HG03039 (cell line): ENCODE results near the gene DLGAP1.

ENCODE experiments used
- ATAC-seq: cut with Tn5 transposase; IDR thresholded peaks from one replicate; pipeline ENCODE4 v1.9.1; 2021; ENCODE audit warnings: mild to moderate bottlenecking, moderate library complexity; ENCODE audit not compliant: unreplicated experiment

DLGAP1 gene

DNA sequence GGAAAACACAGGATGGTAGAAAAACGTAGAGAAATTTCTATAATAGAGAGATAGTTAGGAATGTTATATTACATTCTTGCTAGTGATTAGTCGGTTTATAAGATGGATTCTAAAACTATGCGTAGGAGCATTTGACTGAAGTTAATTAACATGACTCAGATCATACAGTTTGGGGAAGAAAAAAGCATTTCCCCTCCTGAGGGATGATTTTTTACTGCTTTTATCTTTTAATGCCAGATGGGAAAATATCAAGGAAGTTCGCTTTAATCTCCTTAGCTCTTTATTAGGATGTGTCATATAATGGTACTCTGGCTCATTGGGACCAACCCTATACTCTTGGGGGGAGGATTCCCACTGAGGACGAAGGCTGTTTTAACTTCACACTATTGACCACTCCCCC, 503.1 kb downstream of the DLGAP1 start:
- ATAC-seq: no peak

DNA sequence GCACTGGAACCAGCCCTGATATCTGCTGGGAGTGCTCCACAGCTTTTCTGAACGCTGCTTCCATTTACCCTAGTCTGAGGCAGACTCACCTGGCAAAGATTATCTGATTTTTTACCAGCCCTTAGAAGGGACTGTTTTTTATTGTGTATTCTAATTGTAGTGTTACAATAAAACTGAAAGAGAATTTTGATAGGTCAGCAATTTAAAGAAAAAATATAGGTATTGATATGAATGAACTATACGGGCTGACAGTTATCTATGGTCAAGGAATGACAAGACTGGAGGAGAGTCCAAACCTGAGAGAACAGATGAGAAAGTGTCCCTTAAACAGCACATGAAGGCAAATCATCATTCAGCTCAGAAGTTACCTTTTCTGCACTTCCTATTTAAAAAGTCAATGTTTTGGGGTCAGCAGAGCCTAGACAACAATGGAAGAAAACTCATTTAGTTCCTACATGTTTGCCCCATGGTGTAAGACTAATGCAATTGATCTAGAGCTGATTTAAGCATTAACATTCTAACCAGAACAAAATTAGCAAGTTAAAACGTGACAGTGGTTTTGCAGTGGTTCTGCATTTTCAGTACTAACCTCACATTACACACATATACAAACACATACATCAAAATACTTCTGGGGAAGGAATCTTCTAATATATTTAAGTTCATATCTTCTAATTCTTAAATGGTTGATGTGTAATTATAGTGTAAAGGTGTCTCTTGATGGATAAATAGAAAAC, 504.3 kb downstream of the DLGAP1 start:
- no peak for ATAC-seq

DNA sequence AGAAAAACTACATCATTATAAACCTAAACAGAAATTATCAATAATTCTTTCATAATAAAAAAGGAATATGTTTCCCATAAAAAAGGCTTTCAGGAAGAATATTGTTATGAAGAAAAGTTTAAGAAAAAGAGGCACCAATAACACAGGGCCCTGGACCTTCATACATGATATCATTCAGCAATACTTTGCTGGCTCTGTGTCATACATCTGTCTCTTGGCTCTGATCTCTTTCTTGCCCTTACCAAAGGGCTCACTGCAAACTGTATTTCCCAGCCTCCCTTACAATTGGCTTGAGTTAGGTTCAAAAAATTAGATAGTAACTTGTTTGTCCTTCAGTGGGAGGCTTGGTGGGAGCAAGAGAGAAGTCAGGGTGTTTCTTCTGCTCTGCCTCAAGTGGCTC, 506.1 kb downstream of the DLGAP1 start:
- ATAC-seq: no peak

DNA sequence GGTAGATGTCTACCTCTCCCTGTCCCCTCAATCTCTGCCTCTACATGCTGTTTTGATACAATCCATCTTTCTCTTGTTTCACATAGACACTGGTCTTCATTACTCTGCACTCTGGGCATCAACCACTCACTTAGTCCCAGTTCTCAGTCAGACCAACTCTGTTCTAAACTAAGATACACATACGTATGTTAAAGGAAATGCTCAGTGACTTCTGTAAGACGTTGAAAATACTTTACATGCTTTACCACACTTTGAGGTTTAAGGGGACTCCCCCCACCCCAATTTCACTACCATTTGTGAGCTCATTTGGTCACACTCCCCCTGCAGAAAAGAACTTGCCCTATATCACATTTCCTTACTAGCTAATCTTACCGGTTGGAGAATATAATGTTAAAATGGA, 507.7 kb downstream of the DLGAP1 start:
- ATAC-seq: no peak

DNA sequence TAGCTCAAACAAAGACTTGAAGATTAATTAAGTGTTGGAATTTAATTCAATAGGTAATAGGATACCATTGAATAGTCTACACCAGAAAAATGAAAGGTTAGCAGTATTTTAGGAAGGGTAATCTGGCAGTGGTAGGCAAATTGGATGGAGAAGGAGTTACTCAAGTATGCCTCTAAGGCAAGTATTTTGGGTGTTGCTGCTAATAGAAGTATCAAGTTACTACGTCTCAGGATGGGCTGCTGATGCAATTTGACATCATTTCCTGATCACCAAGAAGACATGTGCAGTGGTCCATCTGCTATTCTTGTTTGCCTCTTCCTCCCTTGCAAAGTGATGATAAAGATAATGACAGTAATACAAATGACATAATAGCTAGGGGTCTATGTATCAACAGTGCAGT, 519.8 kb downstream of the DLGAP1 start:
- ATAC-seq: no peak

DNA sequence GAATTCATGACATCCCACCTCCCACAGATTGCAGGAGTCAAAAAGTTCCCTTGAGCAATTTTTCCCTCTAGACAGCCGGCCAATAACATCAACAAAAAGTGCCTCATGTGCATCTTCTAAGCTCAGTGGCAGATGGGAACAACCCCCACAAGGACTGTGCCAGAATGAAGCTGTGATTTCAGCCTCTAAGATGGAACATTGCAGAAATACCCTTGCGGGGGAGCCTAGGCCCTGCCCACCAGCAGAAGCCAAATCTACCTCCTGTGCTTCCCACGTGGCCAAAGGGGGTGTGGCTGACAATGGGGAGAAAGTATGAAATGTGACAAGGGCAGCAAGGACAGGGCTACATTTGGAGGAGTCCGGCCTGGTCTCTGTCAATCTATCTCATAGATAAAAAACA, 522.8 kb downstream of the DLGAP1 start:
- no peak for ATAC-seq

DNA sequence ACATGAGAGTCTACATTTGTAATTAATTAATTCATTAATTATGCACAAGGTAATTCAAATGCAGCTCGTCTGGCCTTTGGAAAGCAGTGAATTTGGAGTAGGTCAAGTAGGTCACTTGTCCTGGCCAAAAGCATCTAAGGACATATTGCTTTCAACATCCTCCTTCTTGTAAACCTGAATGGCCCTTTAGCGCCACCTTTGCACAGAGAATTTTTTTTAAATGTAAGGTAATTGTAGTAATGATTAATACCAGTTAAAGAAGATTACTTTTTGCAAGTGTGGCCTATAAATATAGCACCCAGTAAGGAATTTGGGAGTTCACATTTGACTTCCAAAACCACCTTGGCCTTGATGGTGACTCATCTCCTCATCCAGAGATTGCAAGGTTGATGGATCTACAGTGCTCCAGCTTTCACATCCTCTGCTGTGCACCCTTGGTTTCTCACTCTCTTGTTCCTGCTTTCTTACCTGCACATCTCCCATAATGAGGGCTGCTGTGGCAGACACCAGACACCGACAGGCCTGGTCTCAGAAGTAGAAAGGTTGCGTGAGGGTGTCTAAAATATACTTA, 523.5 kb downstream of the DLGAP1 start:
- no peak for ATAC-seq

DNA sequence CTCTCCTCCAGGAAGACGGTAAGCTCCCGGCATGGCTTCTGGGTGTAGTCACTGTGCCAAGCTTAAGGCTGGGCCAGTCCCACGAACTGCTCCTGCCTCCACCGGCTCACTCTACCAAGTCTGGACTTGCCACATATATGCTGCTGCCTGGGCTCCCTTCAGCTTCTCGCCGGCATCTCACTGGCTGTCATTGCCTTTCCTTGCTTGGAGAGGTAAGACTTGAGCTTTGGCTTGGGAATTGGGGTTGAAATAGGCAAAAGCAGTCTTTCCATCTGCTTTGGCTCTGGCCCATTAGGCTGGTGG, 524.1 kb downstream of the DLGAP1 start:
- no peak for ATAC-seq

DNA sequence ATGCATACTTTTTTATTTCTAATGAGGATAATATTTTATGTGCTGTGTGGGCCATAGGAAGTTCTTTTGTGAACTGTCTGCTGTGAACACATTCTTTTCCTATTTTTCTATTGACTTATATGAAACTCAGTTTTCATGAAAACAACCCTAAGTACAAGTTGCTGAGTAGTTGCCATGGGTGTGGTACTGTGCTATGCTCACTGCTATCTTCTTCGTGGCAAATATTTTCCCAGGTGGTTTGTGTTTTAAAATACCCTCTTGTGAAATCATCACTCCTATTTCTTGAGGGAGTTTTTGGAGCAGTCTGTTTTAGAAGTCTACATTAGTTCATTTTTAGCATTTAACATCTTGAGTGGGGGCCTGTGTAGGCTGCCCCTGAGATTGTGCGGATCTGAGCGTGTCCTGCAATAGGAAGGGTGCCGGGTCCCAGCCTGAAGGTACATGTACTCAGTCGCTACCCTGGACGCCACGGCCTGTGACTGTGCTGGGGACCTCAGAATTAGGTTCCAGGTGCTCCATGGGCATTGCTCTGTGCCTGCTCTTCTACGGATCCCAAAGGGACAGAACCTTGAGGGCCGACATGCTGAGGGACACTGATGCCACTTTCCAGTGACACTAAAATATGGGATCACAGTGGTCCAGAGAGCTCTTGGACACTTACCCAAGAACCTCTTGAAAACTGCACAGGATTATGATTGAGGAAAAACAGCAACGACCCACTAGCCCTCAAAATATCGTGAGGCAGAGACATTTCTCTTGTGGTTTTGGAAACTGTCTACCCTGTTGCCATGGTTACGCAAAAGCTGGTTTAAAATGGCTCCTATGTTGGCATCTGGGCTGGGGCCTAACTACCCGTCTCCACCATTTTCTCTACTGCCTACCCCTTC, 524.7 kb downstream of the DLGAP1 start:
- ATAC-seq: no peak

DNA sequence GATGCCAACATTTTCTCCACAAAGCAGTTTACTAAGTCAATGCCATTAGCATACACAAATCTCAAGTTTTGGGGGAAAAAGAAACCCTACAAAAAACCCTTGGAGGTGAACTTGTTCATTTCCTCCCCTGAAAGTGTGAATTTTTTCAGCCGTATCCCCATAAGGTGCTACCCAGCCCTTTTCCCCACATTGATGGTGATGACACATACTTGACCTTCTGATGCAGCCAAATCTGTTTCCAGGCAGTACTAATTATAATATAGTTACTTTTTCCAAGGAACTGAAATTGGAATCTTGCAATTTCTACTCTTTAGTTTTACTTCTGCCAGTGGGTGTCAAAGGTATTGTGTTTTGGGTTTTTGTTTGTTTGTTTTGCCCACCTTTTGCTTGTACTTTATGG, 530.7 kb downstream of the DLGAP1 start:
- no peak for ATAC-seq

DNA sequence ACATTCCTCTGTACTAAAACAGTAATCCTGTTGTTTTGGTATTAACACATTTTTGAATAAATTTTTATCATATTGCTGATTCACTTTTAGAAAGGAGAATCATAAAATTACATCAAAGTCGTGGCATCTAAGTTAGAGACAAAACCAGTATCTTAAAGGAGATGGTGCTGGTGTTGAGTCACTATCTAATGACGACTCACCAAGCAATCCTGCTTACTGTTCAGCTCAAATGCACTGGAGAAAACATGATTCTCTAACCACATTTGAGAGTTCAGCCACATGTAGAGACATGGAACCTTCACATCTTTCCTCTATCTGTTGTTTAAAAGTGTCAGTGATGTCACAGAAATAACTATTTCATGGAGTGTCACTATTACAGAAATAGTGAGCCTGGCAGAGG, 531.4 kb downstream of the DLGAP1 start:
- ATAC-seq: no peak

DNA sequence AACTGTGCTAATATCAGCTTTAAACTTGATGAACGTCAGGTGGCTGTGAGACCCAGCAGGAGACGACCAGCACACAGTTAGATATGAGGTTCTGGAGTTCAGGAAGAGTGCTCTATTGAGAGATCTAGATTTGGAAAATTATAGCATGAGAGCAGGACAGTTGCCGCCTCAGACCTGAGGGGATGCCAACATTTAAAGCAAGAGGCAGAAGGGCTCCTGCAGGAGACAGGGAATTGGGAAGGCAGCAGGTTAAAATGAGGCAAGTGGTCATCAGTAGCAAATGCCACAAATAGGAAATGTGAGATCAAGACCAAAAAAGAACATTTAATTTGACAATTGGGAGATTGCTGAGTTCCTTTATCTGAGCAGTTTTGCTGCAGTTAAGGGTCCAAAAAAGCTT, 533.3 kb downstream of the DLGAP1 start:
- ATAC-seq: no peak

DNA sequence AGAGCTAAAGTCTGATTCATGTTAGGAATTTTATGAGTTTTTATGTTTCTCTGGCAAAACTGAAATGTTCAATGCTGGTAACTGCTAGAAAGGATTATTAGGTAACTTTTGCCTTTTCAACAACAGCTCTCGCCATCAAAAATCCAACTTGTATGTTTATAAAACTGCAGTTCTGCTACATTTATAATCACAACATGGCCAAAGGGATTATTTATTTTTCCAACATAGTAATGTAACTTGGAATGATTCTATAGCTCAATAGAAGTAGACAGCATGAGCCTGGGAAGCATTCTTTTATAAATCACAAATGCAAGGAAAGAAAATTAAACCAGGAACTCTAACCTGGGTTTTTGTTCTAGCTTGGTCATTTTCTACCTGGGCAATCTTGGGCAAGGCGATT, 534.3 kb downstream of the DLGAP1 start:
- no peak for ATAC-seq

DNA sequence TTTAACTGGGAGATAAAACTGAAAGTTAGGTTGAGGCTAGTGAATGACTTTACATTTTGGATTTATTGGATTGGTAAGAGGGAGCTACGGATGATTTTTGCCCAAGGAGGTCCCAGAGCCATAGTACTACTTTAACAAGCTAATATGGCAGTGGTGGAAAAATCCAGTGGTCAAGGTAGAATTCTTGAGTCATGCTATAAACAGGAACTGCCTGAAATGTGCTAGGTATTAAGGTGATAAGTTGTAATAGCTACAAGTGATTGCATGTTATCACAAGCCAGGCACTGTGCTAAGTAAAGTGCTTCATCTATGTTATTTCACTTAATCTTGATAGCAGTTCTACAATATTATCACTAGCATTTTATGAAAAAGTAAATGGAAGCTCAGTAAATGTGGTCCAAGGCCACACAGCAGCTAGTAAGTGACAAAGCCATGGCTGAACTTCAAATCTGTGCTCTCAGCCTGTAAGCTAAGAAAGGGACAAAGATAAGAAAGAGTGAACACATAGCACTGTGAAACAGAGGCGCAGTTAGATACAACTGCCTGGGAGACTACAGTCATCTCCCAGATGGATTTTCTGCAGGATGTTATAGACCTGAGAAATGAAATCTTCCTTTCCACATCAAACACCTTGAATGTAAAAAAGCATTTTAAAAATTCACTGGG, 535.6 kb downstream of the DLGAP1 start:
- no peak for ATAC-seq

DNA sequence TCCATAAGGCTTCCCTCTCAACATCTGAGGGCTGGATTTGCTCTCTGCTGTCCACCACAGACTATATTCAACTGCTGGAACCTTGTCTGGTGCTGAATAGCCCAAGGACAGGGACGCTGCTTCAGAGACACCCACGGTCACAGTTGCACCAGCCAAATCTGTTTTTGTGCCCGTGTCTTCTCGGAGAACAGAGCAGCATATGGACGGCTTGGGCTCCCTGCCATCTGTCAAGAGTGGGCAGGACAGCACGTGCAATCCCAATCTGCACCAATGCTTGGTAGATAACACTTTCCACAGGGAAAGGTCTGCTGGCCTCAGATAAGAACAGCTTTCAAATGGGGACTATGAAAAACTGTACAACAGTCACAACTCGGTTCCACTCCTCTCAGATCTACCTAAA, 539.0 kb downstream of the DLGAP1 start:
- no peak for ATAC-seq

DNA sequence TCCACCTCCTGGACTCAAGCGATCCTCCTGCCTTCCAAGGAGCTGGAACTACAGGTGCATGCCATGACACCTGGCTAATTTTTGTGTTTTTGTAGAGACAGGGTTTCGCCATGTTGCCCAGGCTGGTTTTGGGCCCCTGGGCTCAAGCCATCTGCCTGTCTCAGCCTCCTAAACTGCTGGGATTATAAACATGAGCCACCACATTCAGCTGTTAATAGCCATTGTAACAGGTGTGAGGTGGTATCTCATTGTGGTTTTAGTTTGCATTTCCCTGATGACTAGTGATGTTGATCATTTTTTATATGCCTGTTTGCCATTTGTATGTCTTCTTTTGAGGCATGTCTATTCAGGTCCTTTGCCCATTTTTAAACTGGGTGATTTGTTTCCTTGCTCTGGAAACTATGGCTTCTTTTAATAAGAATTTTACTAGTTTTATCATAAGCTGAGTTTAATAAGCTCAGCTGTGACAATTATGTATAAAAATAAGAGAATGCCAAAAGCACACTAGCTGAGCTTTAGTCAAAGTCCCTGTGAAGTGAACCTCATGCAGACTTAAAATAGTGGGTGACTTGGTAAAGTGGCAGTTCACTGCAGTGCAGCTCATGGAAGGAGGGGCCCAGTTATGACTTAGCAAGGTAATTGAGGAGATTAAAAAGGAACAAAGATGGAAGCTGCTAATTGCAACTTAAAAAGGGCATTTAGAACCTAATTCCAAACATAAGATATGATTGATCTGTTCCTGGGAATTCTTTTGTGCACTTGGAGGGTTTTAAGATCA, 540.1 kb downstream of the DLGAP1 start:
- no peak for ATAC-seq

DNA sequence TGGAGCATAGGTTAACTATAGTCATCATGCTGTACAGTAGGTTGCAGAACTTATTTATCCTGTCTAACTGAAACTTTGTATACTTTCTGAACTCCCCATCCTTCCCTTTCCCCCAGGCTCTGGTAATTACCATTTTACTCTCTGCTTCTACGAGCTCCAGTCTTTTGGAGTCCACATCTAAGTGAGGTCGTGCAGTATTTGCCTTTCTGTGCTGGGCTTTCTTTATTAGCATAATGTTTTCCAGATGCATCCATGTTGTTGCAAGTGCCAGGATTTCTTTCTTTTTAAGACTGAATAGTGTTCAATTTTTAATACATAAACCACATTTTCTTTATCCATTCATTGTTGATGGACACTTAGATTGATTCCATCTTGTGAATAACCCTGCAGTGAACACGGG, 541.0 kb downstream of the DLGAP1 start:
- ATAC-seq: no peak

DNA sequence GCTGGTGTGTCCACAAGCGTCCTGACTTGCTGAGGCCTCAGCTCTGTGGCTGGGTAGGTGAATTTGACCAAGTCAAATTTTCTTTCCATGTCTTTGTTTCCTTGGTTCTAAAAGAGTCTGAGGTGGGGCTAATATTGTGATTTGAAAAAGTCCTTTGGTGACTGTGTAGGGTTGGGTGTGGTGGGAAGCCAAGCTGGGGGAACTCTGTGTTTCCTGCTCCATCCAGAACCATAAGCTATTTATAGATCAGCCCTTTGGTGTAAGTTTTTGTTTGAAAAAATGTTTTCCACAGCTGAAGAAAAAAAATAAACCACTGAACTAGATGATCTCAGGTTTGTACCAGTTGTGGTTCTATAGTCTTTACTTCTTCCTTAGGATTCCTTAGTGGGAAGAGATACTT, 542.4 kb downstream of the DLGAP1 start:
- ATAC-seq: no peak

DNA sequence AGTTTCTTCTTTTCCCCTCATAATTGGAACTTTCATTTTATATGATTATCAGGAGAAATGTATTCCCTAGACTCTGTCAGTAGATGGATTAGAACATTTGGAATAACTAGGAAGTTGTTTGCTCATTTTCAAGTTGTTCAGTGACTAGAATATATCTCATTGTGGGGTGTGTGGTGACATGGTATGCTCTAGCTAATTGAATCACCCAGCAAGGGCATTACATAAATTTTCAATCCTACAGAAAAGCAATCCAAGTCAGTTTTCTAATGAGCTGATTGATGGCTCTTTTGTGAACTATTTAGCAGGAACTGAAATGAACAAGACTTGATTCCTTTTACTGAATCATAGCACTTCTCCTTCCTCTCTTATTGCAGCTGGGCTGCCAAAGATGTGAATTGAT, 543.7 kb downstream of the DLGAP1 start:
- ATAC-seq: no peak

DNA sequence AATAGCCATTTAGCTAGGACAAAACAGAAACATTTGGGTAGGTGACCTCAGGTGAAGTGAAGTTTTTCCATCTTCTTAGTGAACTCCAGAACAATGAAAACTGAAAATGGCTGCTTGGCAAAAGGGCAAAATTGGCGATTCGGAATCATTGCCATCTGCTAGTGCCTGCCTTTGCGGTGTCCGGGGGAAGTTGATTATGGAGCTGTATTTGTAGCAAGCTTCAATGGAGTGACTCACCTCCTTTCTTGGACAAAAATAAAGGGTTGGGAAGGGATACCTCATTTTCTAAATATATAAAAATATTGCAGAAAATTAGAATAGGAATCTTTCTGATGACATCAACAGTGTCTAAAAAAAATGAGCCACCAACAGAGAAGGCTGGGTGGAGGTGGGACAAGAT, 544.6 kb downstream of the DLGAP1 start:
- no peak for ATAC-seq

DNA sequence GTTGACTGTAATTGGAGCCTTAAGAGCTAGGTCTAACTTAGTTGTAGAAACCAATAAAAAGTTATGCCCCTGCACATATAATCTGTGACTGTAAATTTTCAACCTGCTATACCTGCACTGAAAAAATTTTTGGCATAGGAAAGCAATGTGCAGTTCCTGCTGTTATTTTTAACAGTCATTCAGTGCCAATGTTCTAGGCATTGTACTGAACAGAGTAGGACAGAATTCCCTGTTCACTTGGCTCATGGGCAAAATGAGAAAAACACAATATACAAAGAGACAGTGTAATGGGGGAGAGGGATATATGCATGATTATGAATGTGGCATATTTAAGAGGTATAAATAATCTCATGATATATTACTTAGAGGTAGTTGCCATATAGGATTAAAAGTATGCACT, 547.2 kb downstream of the DLGAP1 start:
- no peak for ATAC-seq
